Upper lobe of left lung (tissue), 6 donors: Measurements from ENCODE around the gene FAM78B. TPM values are rescaled to one million over a fixed set of nuclear protein-coding genes. Genes with fewer than 3 reads are reported as not detected.

Experiments used
- ATAC-seq, 2 donors: fragments of 200-7000 bp; cut with Tn5 transposase; one replicate each; pipeline ENCODE4 v1.9.1; 2022; ENCODE audit warnings: mild to moderate bottlenecking in 2 of 2, moderate library complexity in 2 of 2; ENCODE audit not compliant: low FRiP score in 2 of 2
- DNase-seq, 2 donors: peaks; one replicate each; pipeline ENCODE4 v3.0.0-alpha.2; 2019 to 2020
- H3K27ac ChIP-seq, 4 donors: fragments of 200-600 bp; sonication (generic); one replicate each; pipeline ENCODE4 v1.5.1; 2016 to 2019
- H3K27me3 ChIP-seq, 4 donors: fragments of 200-600 bp; sonication (generic); one replicate each; pipeline ENCODE4 v1.5.1; 2017 to 2019
- H3K36me3 ChIP-seq, 4 donors: fragments of 200-600 bp; sonication (generic); one replicate each; pipeline ENCODE4 v1.5.1; 2016 to 2019
- H3K4me1 ChIP-seq, 4 donors: fragments of 200-600 bp; sonication (generic); one replicate each; pipeline ENCODE4 v1.5.1; 2018 to 2019
- H3K4me3 ChIP-seq, 4 donors: fragments of 200-600 bp; sonication (generic); one replicate each; pipeline ENCODE4 v1.5.1; 2017 to 2019; ENCODE audit warnings: mild to moderate bottlenecking in 2 of 4, moderate library complexity in 1 of 4
- H3K9me3 ChIP-seq, 4 donors: fragments of 200-600 bp; sonication (generic); one replicate each; pipeline ENCODE4 v1.5.1; 2018 to 2019
- CTCF ChIP-seq, 6 experiments: fragments of 450-650 bp in 4 of 6; fragments of 200-600 bp in 2 of 6; sonication (generic) in 2 of 6; IDR thresholded peaks; one replicate each; pipeline ENCODE4 v1.5.1; 2016 to 2019; ENCODE audit warnings: antibody characterized with exemption in 6 of 6
- EP300 ChIP-seq, 4 donors: sonication (generic); formaldehyde crosslinking; IDR thresholded peaks; one replicate each; pipeline ENCODE4 v1.5.1; 2017; ENCODE audit warnings: antibody characterized with exemption in 4 of 4, control low read depth in 2 of 4
- POLR2A ChIP-seq, 4 donors: fragments of 450-650 bp; IDR thresholded peaks; one replicate each; pipeline ENCODE4 v1.5.1; 2016 to 2017; ENCODE audit warnings: antibody characterized with exemption in 4 of 4, mild to moderate bottlenecking in 2 of 4
- POLR2AphosphoS5 ChIP-seq, 2 donors: sonication (generic); formaldehyde crosslinking; IDR thresholded peaks; one replicate each; pipeline ENCODE4 v1.5.1; 2017; ENCODE audit warnings: antibody characterized with exemption in 2 of 2
- WGBS, 2 donors: methylation state at CpG; one replicate each; pipeline ENCODE4 v1.1.5; 2017 to 2018; 5-methylcytosine and 5-hydroxymethylcytosine counted together
- small RNA-seq, 4 donors: library from RNA; depleted of rRNA; stranded (forward); fragments of <200 nt; gene quantifications; one replicate each; pipeline ENCODE3, GENCODE V24; 2016
- total RNA-seq, 6 donors: library from RNA; depleted of rRNA in 4 of 6; stranded (reverse); fragments of >200 nt in 4 of 6; gene quantifications; one replicate each; pipeline versions ENCODE4 v1.1.0 to v1.2.1, GENCODE V29; 2016 to 2021
- donor health status: DM: no; HTN: no; CAD: no; lungs with moderate emphysema.
- donor health status: DM: no; HTN: yes; CAD: no; lungs with severe emphysema.

The FAM78B gene
- total RNA-seq, 6 donors from 2014 or later: 0.80 to 1.3 (median 1.00) TPM; not detected in 2

DNA sequence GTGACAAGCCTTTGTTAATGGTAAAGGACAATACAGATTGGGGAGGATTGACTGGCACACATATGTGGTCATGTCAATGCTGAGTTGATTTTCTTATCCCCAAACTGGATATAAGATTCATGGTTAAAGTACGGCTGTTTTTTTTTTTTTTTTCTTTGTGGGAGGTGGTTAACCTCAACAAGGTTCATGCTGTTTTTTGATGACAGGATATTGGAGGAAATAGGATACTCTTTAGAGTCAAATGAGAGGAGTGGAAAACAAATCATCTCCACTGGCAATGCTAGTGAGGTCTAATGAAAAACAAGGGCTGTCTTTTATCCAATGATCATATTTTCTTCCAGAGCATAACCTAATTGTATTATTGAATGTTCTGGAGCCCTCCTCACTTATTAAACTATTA is 140.2 kb downstream of the FAM78B start:
- H3K4me1 ChIP-seq: no peaks in the 10 kb centered on the region
- WGBS, 2 donors: 65 to 80% methylated on average over 1 of the region's 1 CpG
- no peak for ATAC-seq
- no peaks in the 10 kb centered on the region for H3K9me3 ChIP-seq
- TF ChIP-seq POLR2AphosphoS5 (IDR thresholded peaks at IDR 0.05): no peak
- TF ChIP-seq CTCF (IDR thresholded peaks at IDR 0.05): no peak
- TF ChIP-seq EP300 (IDR thresholded peaks at IDR 0.05): no peak
- no peak for TF ChIP-seq POLR2A (IDR thresholded peaks at IDR 0.05)
- DNase-seq: no peak
- H3K4me3 ChIP-seq: no peak overlapping the region
- no peak overlapping the region for H3K27ac ChIP-seq
- no peaks in the 10 kb centered on the region for H3K36me3 ChIP-seq
- no peaks in the 10 kb centered on the region for H3K27me3 ChIP-seq

DNA sequence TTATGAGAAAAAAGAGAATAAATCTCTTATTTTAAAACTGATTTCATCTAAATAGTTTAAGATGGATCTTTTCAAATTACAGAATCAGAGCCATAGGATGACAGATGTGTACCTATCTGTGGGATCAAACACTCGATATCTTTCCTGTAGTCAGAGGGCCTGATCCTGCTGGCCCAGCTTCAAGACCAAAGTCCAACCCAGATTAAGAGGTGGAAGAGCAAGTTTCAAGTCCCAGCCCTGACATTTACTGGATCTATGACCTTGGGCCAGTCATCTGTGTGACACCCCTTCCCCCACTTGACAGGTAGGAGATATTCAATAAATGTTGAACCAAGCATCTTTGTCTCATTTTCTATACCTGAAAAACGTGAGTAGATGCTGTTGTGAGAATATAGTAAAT is 140.7 kb downstream of the FAM78B start:
- TF ChIP-seq CTCF (IDR thresholded peaks at IDR 0.05) (no peak), POLR2AphosphoS5 (IDR thresholded peaks at IDR 0.05) (no peak), EP300 (IDR thresholded peaks at IDR 0.05) (no peak), POLR2A (IDR thresholded peaks at IDR 0.05) (no peak)
- WGBS, 2 donors: 61 to 66% methylated on average over 2 of the region's 2 CpGs
- DNase-seq (no peak), ATAC-seq (no peak)
- no peak overlapping the region for H3K27ac ChIP-seq
- no peaks in the 10 kb centered on the region for H3K4me1 ChIP-seq
- no peak overlapping the region for H3K4me3 ChIP-seq
- no peaks in the 10 kb centered on the region for H3K27me3 ChIP-seq
- no peaks in the 10 kb centered on the region for H3K9me3 ChIP-seq
- no peaks in the 10 kb centered on the region for H3K36me3 ChIP-seq

- WGBS, 2 donors: 30 to 37% methylated on average over 3 of the region's 3 CpGs
- no peak for DNase-seq
These were observed 146.6 kb downstream of the FAM78B start for GRCh38 chr1:166020210-166020609.

More at GRCh38 chr1:166020210-166020609, 146.6 kb downstream of the FAM78B start:
- H3K4me3 ChIP-seq: no peak overlapping the region
- no peak for ATAC-seq
- no peaks in the 10 kb centered on the region for H3K36me3 ChIP-seq
- H3K27ac ChIP-seq: no peak overlapping the region
- H3K9me3 ChIP-seq: no peaks in the 10 kb centered on the region
- no peaks in the 10 kb centered on the region for H3K27me3 ChIP-seq
- TF ChIP-seq CTCF (IDR thresholded peaks at IDR 0.05) (no peak), POLR2AphosphoS5 (IDR thresholded peaks at IDR 0.05) (no peak), POLR2A (IDR thresholded peaks at IDR 0.05) (no peak), EP300 (IDR thresholded peaks at IDR 0.05) (no peak)
- H3K4me1 ChIP-seq: no peaks in the 10 kb centered on the region

Small RNA genes lying within 50 kb of the gene (small RNA-seq; reads per million reads assigned to genes)
- gene MIR921 (0 reads per million in 4 donors), gene RNA5SP64 (0 reads per million in 4 donors)
